Epithelial cell of esophagus (primary cell): Measurements from ENCODE around the gene PI4KA.

Experiments
- DNase-seq: peaks from one replicate; pipeline ENCODE4 v3.0.0; 2010; ENCODE audit warnings: low read depth
- H3K4me3 ChIP-seq: 2 replicates; pipeline ENCODE4 v1.5.1; 2011; ENCODE audit warnings: mild to moderate bottlenecking, low read length, control low read depth
- CTCF ChIP-seq: IDR thresholded peaks from 2 replicates; pipeline ENCODE4 v1.5.1; 2011; ENCODE audit warnings: low read depth, mild to moderate bottlenecking, low read length, control low read depth, inconsistent platforms; ENCODE audit not compliant: insufficient read depth; ENCODE audit errors: missing control alignments

Gene PI4KA

DNA sequence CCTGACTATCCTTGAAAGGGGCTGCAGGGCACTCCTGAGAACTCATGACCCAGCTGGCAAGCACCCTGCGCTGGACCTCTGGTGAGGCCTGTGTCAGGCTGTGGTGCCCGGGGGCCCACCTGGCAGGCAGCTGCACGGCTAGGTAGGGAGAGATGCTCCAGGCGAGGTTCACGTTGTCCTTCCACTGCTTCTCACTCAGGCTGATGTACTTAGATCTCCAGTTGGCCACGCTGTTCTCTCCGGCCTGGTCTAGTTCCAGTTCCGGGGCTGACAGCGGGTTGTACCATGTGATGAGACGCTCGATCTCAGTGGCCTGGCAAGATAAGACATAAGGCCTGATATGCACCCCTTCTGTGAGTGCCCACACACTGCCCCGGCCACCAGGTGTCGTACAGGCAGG is 129.4 kb downstream of the PI4KA start:
- DNase-seq = no peak
- H3K4me3 ChIP-seq = no peak overlapping the region
- no peak for TF ChIP-seq CTCF

DNA sequence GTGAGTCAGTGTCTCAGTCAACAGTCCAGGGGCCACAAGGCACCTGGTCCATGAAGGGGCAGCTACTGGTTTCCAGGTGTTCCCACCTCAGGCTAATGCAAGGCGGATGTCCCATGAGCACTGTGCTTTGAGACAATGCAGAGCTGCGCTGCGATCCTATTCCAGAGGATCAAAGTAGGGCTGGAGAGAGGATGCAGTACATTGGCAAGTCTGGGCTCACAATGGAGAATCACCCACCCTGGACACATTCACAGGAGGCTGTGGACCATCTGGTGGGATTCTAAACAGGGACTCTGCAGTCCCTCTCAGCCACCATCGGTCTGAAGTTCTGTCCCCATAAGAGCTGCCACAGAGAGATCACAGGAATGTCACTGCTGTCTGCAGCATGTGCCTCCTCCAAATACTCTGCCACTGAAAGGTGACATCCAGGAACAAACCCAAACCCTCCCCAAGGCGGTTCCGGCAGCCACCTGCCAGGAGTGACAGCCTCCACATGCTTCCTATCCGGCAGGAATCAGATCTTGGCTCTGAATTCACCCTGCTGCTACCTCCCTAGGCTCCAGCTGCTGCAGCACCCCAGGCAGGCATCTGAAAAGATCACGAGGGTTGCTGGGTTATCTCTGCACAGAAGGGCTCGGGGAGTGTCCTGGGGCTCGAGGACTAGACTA is 130.0 kb downstream of the PI4KA start:
- H3K4me3 ChIP-seq = no peak overlapping the region
- no peak for TF ChIP-seq CTCF
- DNase-seq = no peak

- no peak for TF ChIP-seq CTCF
- H3K4me3 ChIP-seq = no peak overlapping the region
- DNase-seq = no peak
Observed at GRCh38 chr22:20727118-20728015, 131.2 kb downstream of the PI4KA start.

GRCh38 chr22:20725987-20726558 is 132.5 kb downstream of the PI4KA start:
- no peak for TF ChIP-seq CTCF
- DNase-seq = no peak
- H3K4me3 ChIP-seq = no peak overlapping the region

- no peak for TF ChIP-seq CTCF
- no peak for DNase-seq
- H3K4me3 ChIP-seq = no peak overlapping the region
Observed at GRCh38 chr22:20724676-20725454, 133.7 kb downstream of the PI4KA start.

DNA sequence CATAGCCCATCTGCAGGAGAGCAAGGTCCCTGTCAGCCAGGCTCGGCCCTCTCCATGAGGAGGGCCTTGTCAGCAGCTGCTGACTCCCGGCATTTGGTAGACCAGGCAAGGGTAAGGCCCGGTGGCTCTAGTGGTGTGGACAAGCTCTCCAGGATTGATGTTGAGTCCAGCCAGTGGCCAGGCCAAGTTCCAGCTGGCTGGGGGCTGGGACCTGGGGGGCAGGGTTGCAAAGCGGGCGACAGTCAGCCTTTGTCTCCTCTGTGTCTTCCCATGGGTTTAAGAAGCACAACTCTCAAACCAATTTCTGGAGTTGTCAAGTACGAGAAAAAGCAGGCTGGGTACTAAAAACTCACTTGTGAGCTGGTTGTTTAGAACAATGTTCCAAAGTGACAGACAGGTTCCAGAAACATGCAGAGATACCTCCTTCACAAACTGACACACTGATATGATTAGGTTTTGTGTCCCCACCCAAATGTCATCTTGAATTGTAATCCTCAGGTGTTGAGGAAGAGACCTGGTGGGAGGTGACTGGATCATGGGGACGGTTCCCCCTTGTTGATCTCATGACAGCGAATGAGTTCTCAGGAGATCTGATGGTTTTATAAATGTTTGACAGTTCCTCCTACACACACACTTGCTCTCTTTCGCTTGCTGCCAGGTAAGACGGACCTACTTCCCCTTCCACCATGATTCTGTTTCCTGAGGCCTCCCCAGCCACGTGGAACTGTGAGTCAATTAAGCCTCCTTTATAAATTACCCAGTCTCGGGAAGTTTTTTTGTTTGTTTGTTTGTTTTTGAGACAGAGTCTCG is 137.0 kb downstream of the PI4KA start:
- no peak for TF ChIP-seq CTCF
- no peak overlapping the region for H3K4me3 ChIP-seq
- DNase-seq = no peak
